A172 (cell line): ENCODE results near the gene COQ4. TPM values are rescaled to one million over a fixed set of nuclear protein-coding genes. Genes with fewer than 3 reads are reported as not detected.

Source experiments
- DNase-seq: peaks from one replicate; pipeline ENCODE4 v3.0.0-alpha.2; 2015; ENCODE audit warnings: low spot score
- total RNA-seq: library from RNA; depleted of rRNA; stranded (reverse); fragments of >200 nt; shearing (Covaris generic); gene quantifications from 2 replicates; pipeline ENCODE4 v1.2.3, GENCODE V29; 2014; rRNA removed

Gene COQ4
- total RNA-seq, 1 experiment from 2014 or later: 70.0 TPM

DNA sequence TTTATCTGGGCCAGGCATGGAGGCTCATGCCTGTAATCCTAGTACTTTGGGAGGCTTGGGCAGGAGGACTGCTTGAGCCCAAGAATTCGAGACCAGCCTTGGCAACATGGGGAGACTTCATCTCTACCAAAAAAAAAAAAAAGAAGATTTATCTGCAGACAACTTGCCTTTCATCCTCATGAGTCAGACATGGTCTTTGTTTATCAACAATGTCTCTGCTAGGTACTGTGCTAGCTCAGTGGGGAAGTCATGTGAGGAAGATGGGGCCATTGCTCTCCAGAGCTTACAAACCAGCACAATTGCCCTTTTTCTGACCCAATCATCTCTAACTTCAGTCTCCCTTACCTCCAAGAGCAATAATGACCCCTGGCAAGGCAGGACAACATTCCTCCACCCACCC lies 50.1 kb downstream of the COQ4 start:
- DNase-seq: no peak

DNA sequence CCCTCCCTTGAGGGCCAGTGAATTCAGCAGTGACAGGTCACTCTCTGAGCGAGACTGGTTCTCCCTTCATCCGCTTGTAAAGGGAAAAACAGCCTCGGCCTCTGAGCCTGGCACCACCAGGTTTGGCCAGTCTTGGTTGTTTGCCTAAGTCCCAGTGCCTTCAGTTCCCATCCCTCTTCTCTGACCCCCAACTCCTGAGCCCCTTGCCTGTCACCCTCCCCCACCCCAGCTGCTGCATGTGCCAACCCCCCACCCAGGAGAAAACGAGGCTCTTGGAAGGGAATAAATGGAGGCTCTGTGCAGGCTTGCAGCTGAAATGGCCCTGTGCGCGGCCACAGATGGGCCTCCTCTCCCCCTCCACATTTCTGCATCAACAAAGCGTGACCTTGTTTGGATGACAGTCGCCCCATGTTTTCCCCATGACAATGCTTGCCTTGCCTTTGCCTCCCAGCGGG lies 51.6 kb downstream of the COQ4 start:
- DNase-seq: no peak

DNA sequence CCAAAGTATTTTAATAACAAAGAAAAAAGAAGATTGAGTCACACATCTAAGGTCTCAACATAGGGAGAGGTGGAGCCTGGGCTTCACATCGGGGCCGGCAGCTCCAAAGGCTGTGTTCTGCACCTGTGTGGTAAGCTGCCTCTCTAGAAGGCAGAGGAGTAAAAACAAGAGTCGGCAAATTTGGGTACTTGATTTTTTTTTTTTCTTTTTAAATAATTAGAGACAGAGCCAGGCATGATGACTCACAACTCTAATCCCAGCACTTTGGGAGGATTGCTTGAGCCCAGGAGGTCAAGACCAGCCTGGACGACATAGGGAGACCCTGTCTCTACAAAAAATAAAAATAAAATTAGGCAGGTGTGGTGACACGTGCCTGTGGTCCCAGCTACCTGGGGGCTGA lies 53.2 kb downstream of the COQ4 start:
- DNase-seq: no peak

DNA sequence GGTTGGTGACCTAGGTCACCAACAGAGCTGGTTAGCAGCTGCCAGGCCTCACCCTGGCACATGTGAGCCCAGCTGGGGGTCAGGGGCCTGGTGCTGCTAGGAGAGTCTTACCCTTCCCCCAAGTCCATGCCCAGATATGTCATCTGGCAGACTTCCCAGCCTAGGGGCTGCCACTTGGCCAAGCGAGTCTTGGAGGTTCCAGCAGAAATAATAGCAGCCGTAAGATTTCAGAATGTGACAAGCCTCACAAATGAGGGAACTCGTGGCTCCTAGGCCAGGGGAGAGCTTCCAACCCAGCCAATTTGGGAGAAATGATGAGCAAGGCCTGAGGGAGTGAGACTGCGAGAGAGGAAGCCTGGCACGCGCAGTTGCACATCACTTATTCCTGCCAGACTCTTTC lies 59.6 kb downstream of the COQ4 start:
- DNase-seq: no peak

DNA sequence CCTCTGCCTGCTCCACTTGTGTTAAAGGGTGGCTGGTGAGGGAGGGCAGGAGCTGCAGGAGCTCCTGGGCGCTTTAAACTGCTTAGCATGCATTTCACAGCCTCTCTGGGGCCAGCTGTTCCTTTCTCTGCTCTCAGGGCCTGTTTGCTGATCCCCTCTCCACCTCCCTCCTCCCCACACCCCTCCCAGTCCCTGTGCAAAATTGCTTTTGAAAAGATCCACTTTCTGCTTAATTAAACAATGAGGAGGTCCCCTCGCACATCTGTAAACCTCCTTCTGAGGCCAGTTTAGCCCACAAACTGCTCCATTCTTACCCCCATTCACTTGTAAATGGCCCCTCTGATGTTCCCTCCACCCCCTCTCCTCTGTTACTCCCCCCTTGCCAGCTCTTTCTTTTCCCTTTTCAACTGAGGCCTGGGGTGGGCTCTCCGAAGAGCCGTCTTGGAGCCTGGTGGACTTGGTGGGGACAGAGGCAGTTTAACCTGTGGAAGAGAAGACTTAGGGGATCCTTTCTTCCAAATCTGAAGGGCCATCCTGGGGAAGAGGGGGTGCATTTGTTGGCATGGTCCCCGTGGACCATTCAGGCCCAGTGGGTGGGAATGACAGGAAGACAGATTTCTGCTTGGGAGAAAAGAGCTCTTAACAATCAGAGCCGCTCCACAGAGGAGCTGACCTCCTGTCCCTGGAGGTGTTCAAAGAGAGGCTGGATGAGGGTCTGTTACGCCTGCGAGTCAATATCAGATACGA lies 60.5 kb downstream of the COQ4 start:
- no peak for DNase-seq

Other genes starting within 250 kb of the COQ4 start
- gene PTGES2, start 195.1 kb upstream of the COQ4 start, total RNA-seq: 84.2 and 87.7 TPM in 2 replicates
- gene LCN2, start 173.4 kb upstream of the COQ4 start, total RNA-seq: 0.14 and 1.1 TPM in 2 replicates
- gene BBLN, start 162.6 kb upstream of the COQ4 start, total RNA-seq: 146 and 238 TPM in 2 replicates
- 60.6 and 70.1 TPM in 2 replicates for gene CIZ1, start 131.3 kb upstream of the COQ4 start, total RNA-seq
- 16.7 and 20.6 TPM in 2 replicates for gene DNM1, start 119.5 kb upstream of the COQ4 start, total RNA-seq
- 118 and 155 TPM in 2 replicates for gene GOLGA2, start 46.8 kb upstream of the COQ4 start, total RNA-seq
- gene SWI5, start 46.6 kb upstream of the COQ4 start, total RNA-seq: 110 and 118 TPM in 2 replicates
- gene TRUB2, start 392 bp upstream of the COQ4 start, total RNA-seq: 28.8 and 30.5 TPM in 2 replicates
- gene SLC27A4, start 17.7 kb downstream of the COQ4 start, total RNA-seq: 50.1 and 51.6 TPM in 2 replicates
- 105 and 125 TPM in 2 replicates for gene URM1, start 48.5 kb downstream of the COQ4 start, total RNA-seq
- gene CERCAM, start 98.0 kb downstream of the COQ4 start, total RNA-seq: 60.3 and 64.0 TPM in 2 replicates
- gene ODF2, start 133.2 kb downstream of the COQ4 start, total RNA-seq: 44.7 and 55.7 TPM in 2 replicates
- 97.5 and 101 TPM in 2 replicates for gene GLE1, start 181.9 kb downstream of the COQ4 start, total RNA-seq
- gene SPTAN1, start 229.7 kb downstream of the COQ4 start, total RNA-seq: 411 and 440 TPM in 2 replicates